CD4-positive, alpha-beta T cell (primary cell): ENCODE measurements around the gene LAMA3. TPM values are rescaled to one million over a fixed set of nuclear protein-coding genes. Genes with fewer than 3 reads are reported as not detected.

Source experiments
- ATAC-seq: fragments of 200-7000 bp; cut with Tn5 transposase; one replicate; pipeline ENCODE4 v1.10.0; 2022; ENCODE audit warnings: mild to moderate bottlenecking; ENCODE audit not compliant: poor library complexity
- CTCF ChIA-PET: fragments of 350-600 bp; sonication (Branson Sonifier 250); formaldehyde crosslinking; loops from one replicate; lab custom pipeline; 2021; ENCODE audit warnings: antibody characterized with exemption, inconsistent platforms; lab: Charles Lee
- POLR2A ChIA-PET: fragments of 350-600 bp; sonication (Branson Sonifier 250); formaldehyde crosslinking; loops from one replicate; lab custom pipeline; 2021; ENCODE audit warnings: antibody characterized with exemption, inconsistent platforms; lab: Charles Lee
- DNase-seq, 14 experiments: peaks; one replicate each; pipeline ENCODE4 v3.0.0-alpha.2; 2013 to 2020; ENCODE audit warnings: mixed read lengths in 2 of 14
- H3K27ac ChIP-seq, 2 donors: one replicate each; pipeline versions ENCODE4 v1.5.1 to v1.7.0; 2013; ENCODE audit warnings: low read length in 2 of 2, low read depth in 1 of 2, mild to moderate bottlenecking in 1 of 2
- H3K27me3 ChIP-seq, 2 experiments: 1 replicate in 1 of 2; 2 replicates in 1 of 2; pipeline versions ENCODE4 v1.6.1 to v1.7.0; 2013; ENCODE audit warnings: low read length in 2 of 2, control low read depth in 1 of 2, mild to moderate bottlenecking in 1 of 2, moderate library complexity in 1 of 2; ENCODE audit not compliant: insufficient read depth in 2 of 2, control insufficient read depth in 1 of 2
- H3K36me3 ChIP-seq: one replicate; pipeline ENCODE4 v1.6.1; 2013; ENCODE audit warnings: low read length, control low read depth; ENCODE audit not compliant: insufficient read depth
- H3K4me1 ChIP-seq: one replicate; pipeline ENCODE4 v1.6.1; 2013; ENCODE audit warnings: low read length, control low read depth; ENCODE audit not compliant: insufficient read depth
- H3K4me3 ChIP-seq: one replicate; pipeline ENCODE4 v1.5.1; 2013; ENCODE audit warnings: mild to moderate bottlenecking, low read length, moderate library complexity
- H3K9me3 ChIP-seq, 2 experiments: 1 replicate in 1 of 2; 2 replicates in 1 of 2; pipeline versions ENCODE4 v1.6.1 to v1.7.0; 2013; ENCODE audit warnings: low read length in 2 of 2, mild to moderate bottlenecking in 2 of 2, control low read depth in 1 of 2, moderate library complexity in 1 of 2; ENCODE audit not compliant: control insufficient read depth in 1 of 2, insufficient read depth in 1 of 2
- H3K27ac Mint-ChIP-seq: one replicate; pipeline ENCODE4 v1.8.0; 2020; ENCODE audit warnings: mixed read lengths
- H3K27me3 Mint-ChIP-seq: one replicate; pipeline ENCODE4 v1.8.0; 2021; ENCODE audit warnings: mixed read lengths
- H3K36me3 Mint-ChIP-seq: one replicate; pipeline ENCODE4 v1.8.0; 2021; ENCODE audit warnings: low read depth, mixed read lengths
- H3K4me1 Mint-ChIP-seq: one replicate; pipeline ENCODE4 v1.8.0; 2021; ENCODE audit warnings: low read depth, mixed read lengths
- H3K4me3 Mint-ChIP-seq: one replicate; pipeline ENCODE4 v1.8.0; 2020; ENCODE audit warnings: mild to moderate bottlenecking, mixed read lengths
- H3K9me3 Mint-ChIP-seq: one replicate; pipeline ENCODE4 v1.8.0; 2020; ENCODE audit warnings: mixed read lengths
- CTCF ChIP-seq: fragments of 200-600 bp; IDR thresholded peaks from one replicate; pipeline ENCODE4 v1.8.0; 2022; ENCODE audit warnings: antibody characterized with exemption, mild to moderate bottlenecking
- intact Hi-C, 2 experiments: fragments of 100-400 bp; cut with DNase I in 1 of 2; cut with micrococcal nuclease in 1 of 2; formaldehyde crosslinking; loops; one replicate each; pipeline versions ENCODE4 v1.15.1 to v1.9.0; 2023 to 2025; cut with DNase I, micrococcal nuclease
- total RNA-seq, 174 experiments: library from RNA in 2 of 174; stranded (reverse) in 2 of 174; gene quantifications; one replicate each; pipeline ENCODE4 v1.2.3 and lab custom pipeline; 2021 to 2026

LAMA3 gene
- total RNA-seq, 2 experiments from 2014 or later: 0.19 TPM; not detected in 1

GRCh38 chr18:23912356-23912755 is 223.1 kb downstream of the LAMA3 start:
- no peak overlapping the region for H3K27ac Mint-ChIP-seq
- ChIA-PET CTCF (no interaction called here), POLR2A (no interaction called here)
- no peaks in the 10 kb centered on the region for H3K36me3 ChIP-seq
- no peak overlapping the region for H3K4me3 Mint-ChIP-seq
- no peak overlapping the region for H3K27ac ChIP-seq
- H3K4me3 ChIP-seq: no peak overlapping the region
- intact Hi-C loops: no loop called here
- H3K27me3 ChIP-seq: no peaks in the 10 kb centered on the region
- no peaks in the 10 kb centered on the region for H3K36me3 Mint-ChIP-seq
- H3K9me3 ChIP-seq: no peaks in the 10 kb centered on the region
- no peaks in the 10 kb centered on the region for H3K9me3 Mint-ChIP-seq
- TF ChIP-seq CTCF: no peak
- no peaks in the 10 kb centered on the region for H3K27me3 Mint-ChIP-seq
- no peaks in the 10 kb centered on the region for H3K4me1 ChIP-seq
- DNase-seq (no peak), ATAC-seq (no peak)
- H3K4me1 Mint-ChIP-seq: no peaks in the 10 kb centered on the region

- no peak overlapping the region for H3K27ac ChIP-seq
- Mint-ChIP-seq H3K27ac (no peak overlapping the region), H3K27me3 (no peaks in the 10 kb centered on the region), H3K36me3 (no peaks in the 10 kb centered on the region), H3K4me1 (peaks cover 15% of the 10 kb centered on the region), H3K4me3 (no peak overlapping the region), H3K9me3 (no peaks in the 10 kb centered on the region)
- CTCF ChIA-PET: no interaction called here
- H3K27me3 ChIP-seq: no peaks in the 10 kb centered on the region
- no peak overlapping the region for H3K4me3 ChIP-seq
- ATAC-seq: no peak
- no peak for TF ChIP-seq CTCF
- peaks cover 25% of the 10 kb centered on the region for H3K4me1 ChIP-seq
- POLR2A ChIA-PET: interaction anchor here (1.5 kb wide), 1 partner anchor 17 kb away, joined by 3 read pairs; no protein-coding TSS in a partner anchor
- no peaks in the 10 kb centered on the region for H3K36me3 ChIP-seq
- intact Hi-C loops: loop anchor here in 1 of 2 experiments (5.0 kb wide), 2 partner anchors 104 to 201 kb away; no protein-coding TSS in a partner anchor
- H3K9me3 ChIP-seq: no peaks in the 10 kb centered on the region
- DNase-seq: no peak
These were observed 227.1 kb downstream of the LAMA3 start for GRCh38 chr18:23916338-23916737.

GRCh38 chr18:23918395-23919032 is 229.3 kb downstream of the LAMA3 start:
- Mint-ChIP-seq H3K4me3 (no peak overlapping the region), H3K9me3 (no peaks in the 10 kb centered on the region), H3K36me3 (no peaks in the 10 kb centered on the region), H3K27me3 (no peaks in the 10 kb centered on the region), H3K4me1 (peaks cover 23% of the 10 kb centered on the region), H3K27ac (no peak overlapping the region)
- intact Hi-C loops: loop anchor here (1.0 to 5.0 kb wide), 5 partner anchors 47 to 296 kb away; no protein-coding TSS in a partner anchor
- no peaks in the 10 kb centered on the region for H3K36me3 ChIP-seq
- ATAC-seq (peak; percentile 84), DNase-seq (peak; percentile 67 to 90 (median 78))
- peaks cover 29% of the 10 kb centered on the region for H3K4me1 ChIP-seq
- H3K9me3 ChIP-seq: no peaks in the 10 kb centered on the region
- H3K4me3 ChIP-seq: no peak overlapping the region
- no peaks in the 10 kb centered on the region for H3K27me3 ChIP-seq
- peak; percentile 93 for TF ChIP-seq CTCF
- ChIA-PET CTCF (interaction anchor here (0.5 to 2.1 kb wide), 43 partner anchors 8 to 420 kb away, joined by 3 to 24 read pairs (median 4); no protein-coding TSS in a partner anchor), POLR2A (interaction anchor here (0.6 to 1.4 kb wide), 4 partner anchors 15 to 101 kb away, joined by 3 read pairs; no protein-coding TSS in a partner anchor)
- H3K27ac ChIP-seq: no peak overlapping the region
